C4-2B (cell line): Measurements from ENCODE around the gene VSTM2L.

Source experiments
- ZFX ChIP-seq: fragments of 450-650 bp; IDR thresholded peaks from 2 replicates; pipeline ENCODE4 v1.6.1; 2017
- TF ChIP-seq, protein P1 (sequence below): fragments of 450-650 bp; conservative IDR thresholded peaks from 2 replicates; pipeline ENCODE4 v1.5.1; 2017; ENCODE audit warnings: mild to moderate bottlenecking

DNA sequence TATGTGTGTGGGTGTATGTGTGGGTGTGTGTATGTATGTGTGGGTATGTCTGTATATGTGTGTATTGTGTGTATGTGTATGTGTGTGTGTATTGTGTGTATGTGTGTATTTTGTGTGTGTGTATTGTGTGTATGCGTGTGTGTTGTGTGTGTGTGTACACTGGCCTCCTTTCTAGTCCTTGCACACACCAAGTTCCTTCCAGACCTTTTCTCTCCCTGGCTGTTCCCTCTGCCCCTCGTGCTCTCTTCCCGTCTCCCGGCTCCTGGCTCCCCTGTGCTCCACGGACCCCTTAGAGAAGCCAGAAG is 11.4 kb downstream of the VSTM2L start:
- TF ChIP-seq, protein P1, sequence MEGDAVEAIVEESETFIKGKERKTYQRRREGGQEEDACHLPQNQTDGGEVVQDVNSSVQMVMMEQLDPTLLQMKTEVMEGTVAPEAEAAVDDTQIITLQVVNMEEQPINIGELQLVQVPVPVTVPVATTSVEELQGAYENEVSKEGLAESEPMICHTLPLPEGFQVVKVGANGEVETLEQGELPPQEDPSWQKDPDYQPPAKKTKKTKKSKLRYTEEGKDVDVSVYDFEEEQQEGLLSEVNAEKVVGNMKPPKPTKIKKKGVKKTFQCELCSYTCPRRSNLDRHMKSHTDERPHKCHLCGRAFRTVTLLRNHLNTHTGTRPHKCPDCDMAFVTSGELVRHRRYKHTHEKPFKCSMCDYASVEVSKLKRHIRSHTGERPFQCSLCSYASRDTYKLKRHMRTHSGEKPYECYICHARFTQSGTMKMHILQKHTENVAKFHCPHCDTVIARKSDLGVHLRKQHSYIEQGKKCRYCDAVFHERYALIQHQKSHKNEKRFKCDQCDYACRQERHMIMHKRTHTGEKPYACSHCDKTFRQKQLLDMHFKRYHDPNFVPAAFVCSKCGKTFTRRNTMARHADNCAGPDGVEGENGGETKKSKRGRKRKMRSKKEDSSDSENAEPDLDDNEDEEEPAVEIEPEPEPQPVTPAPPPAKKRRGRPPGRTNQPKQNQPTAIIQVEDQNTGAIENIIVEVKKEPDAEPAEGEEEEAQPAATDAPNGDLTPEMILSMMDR: no peak
- no peak for TF ChIP-seq ZFX
